IMR-90 (cell line): Measurements from ENCODE around the gene MFGE8. TPM values are rescaled to one million over a fixed set of nuclear protein-coding genes. Genes with fewer than 3 reads are reported as not detected.

Source experiments
- ATAC-seq: fragments of 200-7000 bp; cut with Tn5 transposase; 2 replicates; pipeline ENCODE4 v1.9.1; 2020; ENCODE audit warnings: low read depth, mild to moderate bottlenecking, moderate library complexity
- BruUV-seq: library from RNA; stranded (reverse); fragments of 400-500 nt; replicated peaks from 2 replicates; lab custom pipeline; 2021; lab: Mats Ljungman, UMichigan
- CTCF ChIA-PET: fragments of 300-600 bp; formaldehyde crosslinking; extraction: SDS; loops from one replicate; lab custom pipeline; 2021; ENCODE audit warnings: antibody characterized with exemption; lab: Yijun Ruan, JAX
- POLR2A ChIA-PET: fragments of 300-600 bp; sonication (Branson Sonifier 250); formaldehyde crosslinking; loops from one replicate; lab custom pipeline; 2022; ENCODE audit warnings: antibody characterized with exemption; ENCODE audit not compliant: unreplicated experiment; lab: Charles Lee
- DNase-seq: peaks from one replicate; pipeline ENCODE4 v3.0.0; 2013
- H2AFZ ChIP-seq: replicated peaks from 2 replicates; pipeline ENCODE3; 2013; ENCODE audit warnings: low read length, mild to moderate bottlenecking; ENCODE audit not compliant: poor library complexity
- H2AK5ac ChIP-seq: 2 replicates; pipeline ENCODE4 v1.6.1; 2013; ENCODE audit warnings: low read depth, low read length, inconsistent platforms
- H2AK9ac ChIP-seq: replicated peaks from 2 replicates; pipeline ENCODE3; 2013; ENCODE audit warnings: mild to moderate bottlenecking, low read depth, low read length, moderate library complexity; ENCODE audit not compliant: poor library complexity
- H2BK120ac ChIP-seq: 2 replicates; pipeline ENCODE4 v1.6.1; 2013; ENCODE audit warnings: low read depth, low read length, inconsistent platforms
- H2BK15ac ChIP-seq: 3 replicates; pipeline ENCODE4 v1.6.1; 2013; ENCODE audit warnings: low read depth, low read length, inconsistent platforms
- H2BK20ac ChIP-seq: 2 replicates; pipeline ENCODE4 v1.6.1; 2013; ENCODE audit warnings: low read depth, mild to moderate bottlenecking, inconsistent platforms, low read length, moderate library complexity
- H2BK5ac ChIP-seq: 2 replicates; pipeline ENCODE4 v1.6.1; 2013; ENCODE audit warnings: mild to moderate bottlenecking, low read depth, low read length, inconsistent platforms; ENCODE audit not compliant: poor library complexity, severe bottlenecking
- H3K14ac ChIP-seq: replicated peaks from 2 replicates; pipeline ENCODE4 v1.6.1; 2013; ENCODE audit warnings: low read depth, low read length, inconsistent platforms
- H3K18ac ChIP-seq: 2 replicates; pipeline ENCODE4 v1.6.1; 2013; ENCODE audit warnings: low read depth, low read length, control low read depth
- H3K23ac ChIP-seq: 2 replicates; pipeline ENCODE4 v1.6.1; 2013; ENCODE audit warnings: low read depth, low read length, inconsistent platforms
- H3K27ac ChIP-seq: 2 replicates; pipeline ENCODE4 v1.5.1; 2013; ENCODE audit warnings: mild to moderate bottlenecking, control low read depth, low read length; ENCODE audit not compliant: insufficient read depth
- H3K27me3 ChIP-seq: 2 replicates; pipeline ENCODE4 v1.6.1; 2013; ENCODE audit warnings: low read length; ENCODE audit not compliant: control insufficient read depth, insufficient read depth
- H3K36me3 ChIP-seq: 2 replicates; pipeline ENCODE4 v1.6.1; 2013; ENCODE audit warnings: low read length, mixed read lengths; ENCODE audit not compliant: control insufficient read depth, insufficient read depth
- H3K4ac ChIP-seq: 2 replicates; pipeline ENCODE4 v1.6.1; 2013; ENCODE audit warnings: low read depth, low read length, inconsistent platforms
- H3K4me1 ChIP-seq: 2 replicates; pipeline ENCODE4 v1.6.1; 2013; ENCODE audit warnings: low read length, mixed read lengths; ENCODE audit not compliant: control insufficient read depth, insufficient read depth
- H3K4me2 ChIP-seq: 2 replicates; pipeline ENCODE4 v1.6.1; 2013; ENCODE audit warnings: low read depth, mild to moderate bottlenecking, control low read depth, low read length, moderate library complexity
- H3K4me3 ChIP-seq: 2 replicates; pipeline ENCODE4 v1.5.1; 2013; ENCODE audit warnings: low read depth, mild to moderate bottlenecking, control low read depth, low read length, moderate library complexity; ENCODE audit not compliant: insufficient read depth
- H3K56ac ChIP-seq: 2 replicates; pipeline ENCODE4 v1.6.1; 2013; ENCODE audit warnings: low read length, inconsistent platforms; ENCODE audit not compliant: insufficient read depth; ENCODE audit errors: extremely low read depth
- H3K79me1 ChIP-seq, 2 experiments: 2 replicates each; pipeline ENCODE4 v1.6.1; 2013; ENCODE audit warnings: low read length in 2 of 2, inconsistent platforms in 1 of 2, low read depth in 1 of 2
- H3K9ac ChIP-seq: 2 replicates; pipeline ENCODE4 v1.6.1; 2013; ENCODE audit warnings: low read depth, low read length, control low read depth
- H3K9me1 ChIP-seq: 2 replicates; pipeline ENCODE4 v1.6.1; 2013; ENCODE audit warnings: low read length, inconsistent platforms; ENCODE audit not compliant: insufficient read depth
- H3K9me3 ChIP-seq: 2 replicates; pipeline ENCODE4 v1.6.1; 2013; ENCODE audit warnings: low read length; ENCODE audit not compliant: control insufficient read depth, insufficient read depth
- H4K20me1 ChIP-seq: 2 replicates; pipeline ENCODE4 v1.6.1; 2013; ENCODE audit warnings: low read length, inconsistent platforms; ENCODE audit not compliant: insufficient read depth
- H4K5ac ChIP-seq: 2 replicates; pipeline ENCODE4 v1.6.1; 2013; ENCODE audit warnings: mild to moderate bottlenecking, low read depth, low read length, control low read depth
- H4K8ac ChIP-seq, 2 experiments: 2 replicates each; pipeline ENCODE4 v1.6.1; 2013; ENCODE audit warnings: low read depth in 2 of 2, low read length in 2 of 2, control low read depth in 1 of 2, inconsistent platforms in 1 of 2
- H4K91ac ChIP-seq: 2 replicates; pipeline ENCODE4 v1.6.1; 2013; ENCODE audit warnings: low read depth, low read length, inconsistent platforms; ENCODE audit not compliant: insufficient read depth
- BHLHE40 ChIP-seq: fragments of 150-350 bp; IDR thresholded peaks from 2 replicates; pipeline ENCODE4 v1.6.1; 2016; ENCODE audit warnings: mild to moderate bottlenecking, low read depth, low read length
- CEBPB ChIP-seq: IDR thresholded peaks from 2 replicates; pipeline ENCODE4 v1.6.1; 2012; ENCODE audit warnings: low read depth, low read length, improper control_type of control experiment
- ELK1 ChIP-seq: fragments of 150-350 bp; IDR thresholded peaks from 2 replicates; pipeline ENCODE4 v1.6.1; 2016; ENCODE audit warnings: low read depth, mild to moderate bottlenecking, low read length, moderate library complexity, borderline replicate concordance
- FOS ChIP-seq: fragments of 150-350 bp; IDR thresholded peaks from 2 replicates; pipeline ENCODE4 v1.6.1; 2016; ENCODE audit warnings: low read depth, low read length
- MAFK ChIP-seq: IDR thresholded peaks from 2 replicates; pipeline ENCODE4 v1.6.1; 2012; ENCODE audit warnings: low read depth, low read length, improper control_type of control experiment
- MAZ ChIP-seq: IDR thresholded peaks from 2 replicates; pipeline ENCODE4 v1.6.1; 2012; ENCODE audit warnings: low read depth, mild to moderate bottlenecking, low read length, improper control_type of control experiment, moderate library complexity, borderline replicate concordance
- MXI1 ChIP-seq: IDR thresholded peaks from 2 replicates; pipeline ENCODE4 v1.6.1; 2012; ENCODE audit warnings: low read depth, mild to moderate bottlenecking, low read length, moderate library complexity, borderline replicate concordance
- NFE2L2 ChIP-seq: fragments of 150-350 bp; IDR thresholded peaks from 2 replicates; pipeline ENCODE4 v1.6.1; 2016; ENCODE audit warnings: low read depth, mild to moderate bottlenecking, low read length
- POLR2A ChIP-seq: IDR thresholded peaks from 2 replicates; pipeline ENCODE4 v1.6.1; 2012; ENCODE audit warnings: mild to moderate bottlenecking, low read depth, low read length
- RAD21 ChIP-seq: IDR thresholded peaks from 2 replicates; pipeline ENCODE4 v1.6.1; 2012; ENCODE audit warnings: low read length, improper control_type of control experiment
- RCOR1 ChIP-seq: IDR thresholded peaks from 2 replicates; pipeline ENCODE4 v1.6.1; 2012; ENCODE audit warnings: mild to moderate bottlenecking, low read length, improper control_type of control experiment; ENCODE audit not compliant: insufficient replicate concordance
- RFX5 ChIP-seq: IDR thresholded peaks from 2 replicates; pipeline ENCODE4 v1.8.0; 2012; ENCODE audit warnings: low read depth, mild to moderate bottlenecking, low read length, moderate library complexity
- SMC3 ChIP-seq: fragments of 150-350 bp; IDR thresholded peaks from 2 replicates; pipeline ENCODE4 v1.6.1; 2016; ENCODE audit warnings: low read depth, mild to moderate bottlenecking, antibody characterized with exemption, low read length, moderate library complexity
- WGBS, 2 experiments: methylation state at CpG; one replicate each; pipeline versions ENCODE4 v1.1.5 to v1.1.7; 2013; ENCODE audit warnings: missing lambda C conversion rate in 2 of 2; ENCODE audit not compliant: insufficient read length in 1 of 2; ENCODE audit errors: extremely low coverage in 2 of 2; 5-methylcytosine and 5-hydroxymethylcytosine counted together
- dilution Hi-C: fragments of 300-500 bp; cut with HindIII; formaldehyde crosslinking; loops from one replicate; pipeline ENCODE4 v1.14.3; 2018; ENCODE audit warnings: low sequenced_read_pairs; ENCODE audit not compliant: unreplicated experiment
- in situ Hi-C: fragments of 300-500 bp; cut with MboI; formaldehyde crosslinking; loops from 3 replicates; pipeline ENCODE4 v1.14.3; 2019; ENCODE audit warnings: low sequenced_read_pairs, inconsistent platforms, mixed read lengths
- intact Hi-C: fragments of 100-400 bp; cut with micrococcal nuclease; formaldehyde crosslinking; loops from 2 replicates; pipeline ENCODE4 v1.10.0; 2022
- polyA plus RNA-seq, 3 experiments: library from polyadenylated mRNA; depleted of rRNA; stranded (reverse); fragments of >200 nt; gene quantifications; 2 replicates each; pipeline ENCODE4 v1.2.3, GENCODE V29; 2012; ENCODE audit warnings: low replicate concordance in 1 of 3
- total RNA-seq: library from RNA; depleted of rRNA; stranded (reverse); fragments of >200 nt; gene quantifications from 2 replicates; pipeline ENCODE4 v1.2.3, GENCODE V29; 2012
- TF ChIP-seq, protein P1 (sequence below): conservative IDR thresholded peaks from 2 replicates; pipeline ENCODE4 v1.5.1; 2012; ENCODE audit warnings: mild to moderate bottlenecking, low read depth, low read length, improper control_type of control experiment
- TF ChIP-seq, protein P2 (sequence below): fragments of 150-350 bp; IDR thresholded peaks from 2 replicates; pipeline ENCODE4 v1.6.1; 2017; ENCODE audit warnings: mild to moderate bottlenecking, antibody characterized with exemption, low read length, low read depth

MFGE8 gene
- total and polyA plus RNA-seq, 2 of the 4 experiments (the other 2 are of a cell fraction): 232 to 1,912 TPM

DNA sequence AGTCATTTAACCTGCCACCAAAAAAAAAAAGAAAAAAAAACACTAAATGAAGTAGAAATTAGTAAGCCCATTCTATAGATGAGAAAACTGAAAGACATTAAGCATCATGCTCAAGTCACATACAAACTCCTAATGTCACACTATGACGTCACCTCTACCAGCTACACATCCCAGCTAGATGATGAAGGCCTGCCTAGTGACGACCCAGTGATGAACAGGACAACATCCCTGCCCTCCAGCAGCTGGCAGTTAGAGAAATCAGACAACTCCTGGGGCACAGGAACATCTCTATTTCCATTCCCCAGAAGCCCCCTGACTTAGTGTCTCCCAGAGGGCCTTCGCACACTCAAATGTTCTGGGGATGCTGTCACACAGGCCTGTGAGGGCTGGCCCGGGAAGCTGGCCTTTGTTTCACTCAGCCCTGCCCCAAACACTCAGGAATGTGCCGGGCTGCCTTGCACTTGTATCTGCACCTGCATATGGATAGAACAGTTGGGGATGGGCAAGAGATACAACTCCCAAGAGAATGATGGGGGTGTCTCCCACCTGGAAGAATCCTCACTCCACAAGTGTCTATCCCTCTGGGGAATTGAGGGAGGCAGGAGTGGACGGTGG lies 10.9 kb downstream of the MFGE8 start:
- H3K36me3 ChIP-seq: peaks cover 65% of the 10 kb centered on the region
- dilution Hi-C loops: loop anchor here (25.0 kb wide), 1 partner anchor 110 kb away; no protein-coding TSS in a partner anchor
- TF ChIP-seq NFE2L2: no peak
- no peak for TF ChIP-seq MXI1
- TF ChIP-seq RCOR1: no peak
- TF ChIP-seq, protein P1, sequence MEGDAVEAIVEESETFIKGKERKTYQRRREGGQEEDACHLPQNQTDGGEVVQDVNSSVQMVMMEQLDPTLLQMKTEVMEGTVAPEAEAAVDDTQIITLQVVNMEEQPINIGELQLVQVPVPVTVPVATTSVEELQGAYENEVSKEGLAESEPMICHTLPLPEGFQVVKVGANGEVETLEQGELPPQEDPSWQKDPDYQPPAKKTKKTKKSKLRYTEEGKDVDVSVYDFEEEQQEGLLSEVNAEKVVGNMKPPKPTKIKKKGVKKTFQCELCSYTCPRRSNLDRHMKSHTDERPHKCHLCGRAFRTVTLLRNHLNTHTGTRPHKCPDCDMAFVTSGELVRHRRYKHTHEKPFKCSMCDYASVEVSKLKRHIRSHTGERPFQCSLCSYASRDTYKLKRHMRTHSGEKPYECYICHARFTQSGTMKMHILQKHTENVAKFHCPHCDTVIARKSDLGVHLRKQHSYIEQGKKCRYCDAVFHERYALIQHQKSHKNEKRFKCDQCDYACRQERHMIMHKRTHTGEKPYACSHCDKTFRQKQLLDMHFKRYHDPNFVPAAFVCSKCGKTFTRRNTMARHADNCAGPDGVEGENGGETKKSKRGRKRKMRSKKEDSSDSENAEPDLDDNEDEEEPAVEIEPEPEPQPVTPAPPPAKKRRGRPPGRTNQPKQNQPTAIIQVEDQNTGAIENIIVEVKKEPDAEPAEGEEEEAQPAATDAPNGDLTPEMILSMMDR: no peak
- TF ChIP-seq FOS: no peak
- no peak for TF ChIP-seq SMC3
- TF ChIP-seq ELK1: no peak
- TF ChIP-seq MAFK: no peak
- TF ChIP-seq POLR2A: no peak
- no peak for TF ChIP-seq RFX5
- no peak for TF ChIP-seq CEBPB
- TF ChIP-seq BHLHE40: no peak
- TF ChIP-seq, protein P2, sequence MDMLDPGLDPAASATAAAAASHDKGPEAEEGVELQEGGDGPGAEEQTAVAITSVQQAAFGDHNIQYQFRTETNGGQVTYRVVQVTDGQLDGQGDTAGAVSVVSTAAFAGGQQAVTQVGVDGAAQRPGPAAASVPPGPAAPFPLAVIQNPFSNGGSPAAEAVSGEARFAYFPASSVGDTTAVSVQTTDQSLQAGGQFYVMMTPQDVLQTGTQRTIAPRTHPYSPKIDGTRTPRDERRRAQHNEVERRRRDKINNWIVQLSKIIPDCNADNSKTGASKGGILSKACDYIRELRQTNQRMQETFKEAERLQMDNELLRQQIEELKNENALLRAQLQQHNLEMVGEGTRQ: no peak
- no peak for TF ChIP-seq RAD21
- no peak for TF ChIP-seq MAZ

More for the DNA sequence above, 10.9 kb downstream of the MFGE8 start:
- no peak overlapping the region for H2BK120ac ChIP-seq
- WGBS, 2 experiments: no CpG with 5 or more reads among the region's 6 CpGs
- BruUV-seq: no TSS peak
- H2AFZ ChIP-seq: no peak overlapping the region
- intact Hi-C loops (loop anchor here (10.0 kb wide), 1 partner anchor 402 kb away; no protein-coding TSS in a partner anchor), in situ Hi-C loops (loop anchor here (5.0 kb wide), 1 partner anchor 275 kb away; no protein-coding TSS in a partner anchor)
- no peak overlapping the region for H2AK9ac ChIP-seq
- H4K20me1 ChIP-seq: peaks cover 76% of the 10 kb centered on the region; the same call in 1 of the 2 replicates
- H4K5ac ChIP-seq: no peak overlapping the region
- peaks cover 10% of the 10 kb centered on the region for H3K4me1 ChIP-seq
- no peak overlapping the region for H3K27ac ChIP-seq
- no peak overlapping the region for H3K56ac ChIP-seq
- H3K4ac ChIP-seq: no peak overlapping the region
- H2BK5ac ChIP-seq: no peak overlapping the region
- no peaks in the 10 kb centered on the region for H3K9me3 ChIP-seq
- peaks cover 29 to 78% of the 10 kb centered on the region in 2 experiments; a peak in 3 of 4 replicates for H3K79me1 ChIP-seq
- no peak overlapping the region for H2BK15ac ChIP-seq
- no peak overlapping the region for H2AK5ac ChIP-seq
- no peak overlapping the region for H3K9ac ChIP-seq
- H3K9me1 ChIP-seq: peaks cover 13% of the 10 kb centered on the region
- no peak overlapping the region for H3K14ac ChIP-seq
- H2BK20ac ChIP-seq: no peak overlapping the region
- H3K27me3 ChIP-seq: no peaks in the 10 kb centered on the region
- no peak overlapping the region for H3K4me3 ChIP-seq
- ATAC-seq: no peak
- no peak overlapping the region for H4K91ac ChIP-seq
- H3K23ac ChIP-seq: no peak overlapping the region
- H4K8ac ChIP-seq: no peak overlapping the region
- ChIA-PET POLR2A (no interaction called here), CTCF (interaction anchor here (0.6 kb wide), 1 partner anchor 320 kb away, joined by 6 read pairs; no protein-coding TSS in a partner anchor)
- DNase-seq: no peak
- H3K18ac ChIP-seq: no peak overlapping the region
- H3K4me2 ChIP-seq: no peak overlapping the region
